GM10847 (cell line): ENCODE results near the gene RPL19.

Experiments used
- POLR2A ChIP-seq: IDR thresholded peaks from 2 replicates; pipeline ENCODE4 v1.6.1; 2011; ENCODE audit not compliant: insufficient read length; ENCODE audit errors: extremely low read depth

The RPL19 gene

DNA sequence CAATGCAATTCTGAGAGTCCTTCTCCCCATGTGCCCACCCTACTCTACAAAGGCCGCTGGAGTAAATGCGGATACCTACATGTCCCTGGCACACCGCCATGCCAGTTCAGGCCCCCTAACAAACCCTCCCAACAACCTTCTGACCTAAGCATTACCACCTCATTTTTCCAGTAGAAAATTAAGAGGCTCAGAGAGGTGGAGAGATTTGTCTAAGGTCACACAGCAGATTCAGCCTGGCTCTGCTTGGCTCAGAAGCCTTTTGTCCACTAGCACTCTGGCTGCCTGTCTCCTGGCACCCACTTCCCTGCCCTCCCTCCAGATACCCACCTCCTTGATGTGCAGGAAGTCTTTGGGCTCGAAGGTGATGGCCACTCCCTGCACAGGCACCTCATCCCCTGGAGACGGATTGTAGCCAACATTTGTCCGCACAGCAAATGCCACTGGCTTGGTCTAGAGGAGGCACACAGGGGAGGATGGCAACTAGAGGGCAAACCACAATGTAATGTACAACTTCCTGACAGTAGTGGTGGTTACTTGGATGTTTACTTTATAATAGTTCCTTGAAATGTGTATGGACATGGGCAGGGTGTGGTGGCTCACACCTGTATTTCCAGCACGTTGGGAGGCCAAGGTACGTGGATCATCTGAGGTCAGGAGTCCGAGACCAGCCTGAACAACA, 12.8 kb upstream of the RPL19 start:
- no peak for TF ChIP-seq POLR2A

DNA sequence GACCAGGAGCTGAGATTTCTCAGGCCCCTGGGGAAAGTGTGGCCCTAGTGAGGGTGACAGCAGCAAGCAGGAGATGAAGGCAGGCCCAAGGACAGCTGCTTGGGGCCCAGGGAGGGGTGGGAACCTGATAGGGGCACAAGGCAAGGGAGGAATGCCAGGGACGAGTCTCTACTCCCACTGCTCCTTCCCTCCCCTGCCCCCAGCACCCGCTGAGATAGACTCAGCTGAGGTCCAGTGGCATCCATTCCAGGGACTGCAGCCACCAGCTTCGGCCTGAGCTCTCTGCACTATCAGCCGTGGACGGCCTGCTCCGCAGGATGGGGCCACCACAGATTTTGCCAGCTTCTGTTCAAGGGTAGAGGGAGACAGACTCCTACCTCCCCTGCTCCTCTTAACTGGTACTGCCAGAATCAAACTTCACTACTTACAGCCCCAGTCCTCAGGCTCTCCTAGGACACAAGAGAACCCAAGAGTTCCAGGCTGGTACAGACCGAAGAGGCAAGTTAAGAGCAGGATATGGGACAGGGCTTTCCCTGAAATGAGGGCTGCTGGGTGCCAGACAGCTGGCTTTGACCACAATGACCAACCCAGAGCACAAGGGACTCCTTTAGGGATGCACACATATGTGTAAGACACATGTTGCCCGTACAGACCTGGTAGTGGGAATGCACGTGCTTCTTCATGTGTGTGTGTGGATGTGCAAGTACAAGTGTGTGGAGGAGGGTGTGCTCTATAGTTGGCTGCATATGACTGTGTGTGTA, 8.2 kb upstream of the RPL19 start:
- no peak for TF ChIP-seq POLR2A

DNA sequence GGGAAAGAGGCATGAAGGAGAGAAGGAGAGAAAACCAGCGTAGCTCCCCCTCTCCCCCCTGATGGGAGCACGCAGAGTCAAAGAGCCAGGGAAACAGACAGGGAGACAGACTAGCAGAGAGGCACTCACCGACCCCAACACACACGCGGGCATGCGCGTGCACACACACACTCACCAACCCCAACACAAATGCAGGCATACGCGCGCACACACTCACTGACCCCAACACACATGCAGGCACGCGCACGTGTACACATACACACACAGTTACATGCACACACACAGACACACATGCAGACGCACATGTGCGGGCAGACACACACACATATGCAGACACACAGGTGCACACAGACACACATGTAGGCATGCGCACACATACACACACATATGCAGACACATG, 7.2 kb upstream of the RPL19 start:
- TF ChIP-seq POLR2A: no peak

DNA sequence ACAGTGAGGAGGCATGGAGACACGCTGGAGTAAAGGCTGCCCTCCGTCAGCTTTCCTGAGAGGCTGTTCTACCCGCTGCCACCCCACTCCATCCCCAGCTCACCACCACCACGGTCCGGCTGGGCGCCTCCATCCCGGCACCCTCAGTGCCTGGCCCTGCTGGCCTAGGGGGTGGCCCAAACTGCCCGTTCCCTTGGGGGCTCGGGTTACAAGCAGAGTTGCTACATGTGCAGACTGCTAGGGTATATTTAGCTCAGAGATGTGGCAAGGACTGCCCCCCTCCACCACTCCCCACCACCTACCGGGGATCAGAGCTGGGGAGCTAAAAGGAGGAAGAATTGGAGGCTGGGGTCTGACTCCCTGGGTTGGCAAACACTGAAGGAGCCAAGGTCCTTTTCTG, 6.7 kb upstream of the RPL19 start:
- no peak for TF ChIP-seq POLR2A

DNA sequence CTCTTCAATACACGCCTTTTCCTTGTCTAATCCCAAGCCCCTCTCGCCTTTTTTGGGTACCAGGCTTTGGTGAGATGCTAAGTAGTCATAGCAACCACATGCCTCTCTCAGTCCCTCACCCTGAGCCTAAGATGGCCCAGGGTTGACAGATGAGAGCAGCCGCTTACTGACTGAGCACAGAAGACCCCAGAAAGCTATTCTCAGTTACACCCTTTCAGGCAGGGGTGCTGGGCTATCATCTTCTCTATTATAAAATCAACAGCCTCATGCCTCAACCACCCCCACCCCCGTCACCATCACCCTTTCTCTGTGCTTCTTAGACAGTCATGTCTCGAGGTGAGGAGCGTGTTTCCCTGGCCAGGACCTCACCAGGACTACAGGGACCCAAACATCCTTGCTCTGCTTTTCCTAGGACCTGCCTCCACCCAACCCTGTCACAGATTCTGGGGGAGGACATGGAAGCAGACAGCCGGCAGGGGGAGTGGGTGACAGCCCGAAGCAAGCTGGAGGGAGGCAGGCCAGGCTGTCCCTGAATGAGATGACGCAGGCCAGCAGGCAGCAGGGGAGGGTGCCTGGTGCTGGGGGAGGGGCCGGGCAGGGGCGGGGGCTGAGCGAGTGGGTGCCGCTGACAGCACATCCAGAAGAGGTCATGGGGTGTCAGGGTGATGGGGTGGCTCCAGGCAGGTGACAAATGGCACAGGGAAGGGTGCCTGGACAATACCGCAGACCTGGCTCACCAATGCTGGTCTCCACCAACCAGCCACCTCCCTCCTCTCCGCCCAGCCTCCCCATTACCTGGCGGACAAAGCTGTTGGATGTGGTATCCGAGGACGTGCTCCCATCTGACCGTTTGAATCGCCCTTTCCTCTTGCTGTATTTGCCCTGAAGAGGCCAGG, 5.7 kb upstream of the RPL19 start:
- TF ChIP-seq POLR2A: no peak

DNA sequence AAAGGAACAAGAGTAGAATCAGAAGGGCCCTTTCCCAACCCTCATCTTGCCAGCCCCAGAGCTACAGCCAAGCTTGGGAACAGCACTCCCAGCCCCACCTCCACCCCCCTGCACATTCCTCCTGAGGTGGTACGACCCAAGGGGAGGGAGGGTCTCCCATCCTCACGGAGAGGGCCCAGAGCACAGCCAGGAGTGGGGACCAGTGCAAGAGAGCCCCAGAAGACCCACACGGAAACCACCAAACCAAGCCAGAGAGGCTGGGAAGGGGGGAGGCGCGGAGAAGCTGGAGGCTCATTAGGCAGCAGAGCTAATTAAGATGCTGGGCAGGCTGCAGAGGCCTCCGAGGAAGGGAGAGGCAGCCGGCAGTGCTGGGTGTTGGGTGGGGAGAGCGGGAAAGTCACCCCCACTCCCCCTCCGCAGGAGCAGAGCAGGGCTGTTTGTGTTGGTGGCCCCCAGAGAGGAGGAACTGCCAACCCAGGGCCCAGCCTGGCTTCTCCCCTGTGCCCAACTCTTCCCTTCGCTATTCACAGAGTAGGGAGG, 5.0 kb upstream of the RPL19 start:
- TF ChIP-seq POLR2A: no peak

DNA sequence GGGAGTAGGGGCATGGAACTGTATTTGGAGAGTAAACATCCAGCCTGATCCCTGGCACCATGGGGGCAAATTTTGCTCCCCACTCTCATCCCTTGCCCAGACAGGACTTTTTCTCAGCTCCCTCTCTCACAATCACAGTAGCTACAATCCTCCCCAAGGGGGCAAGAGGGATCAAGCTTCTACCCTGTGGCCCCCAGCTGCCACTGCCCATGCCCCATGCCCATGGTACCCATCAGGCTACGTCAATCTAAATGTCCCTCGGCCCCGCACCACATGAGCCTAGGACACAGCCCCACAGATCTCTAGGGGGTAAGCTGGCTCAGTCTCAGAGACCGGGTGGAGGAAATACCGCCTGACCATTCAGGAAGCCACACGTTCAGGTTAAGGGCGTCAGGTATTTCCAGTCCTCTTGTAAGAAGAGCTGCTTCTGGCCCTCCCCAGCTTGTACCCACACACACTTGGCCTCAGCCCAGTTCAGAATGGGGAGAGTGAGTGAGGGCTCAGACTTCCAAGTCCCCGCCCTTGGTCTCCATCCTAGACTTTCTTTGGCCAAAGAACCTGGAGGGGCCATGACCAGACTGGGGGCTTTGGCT, 4.4 kb upstream of the RPL19 start:
- no peak for TF ChIP-seq POLR2A

DNA sequence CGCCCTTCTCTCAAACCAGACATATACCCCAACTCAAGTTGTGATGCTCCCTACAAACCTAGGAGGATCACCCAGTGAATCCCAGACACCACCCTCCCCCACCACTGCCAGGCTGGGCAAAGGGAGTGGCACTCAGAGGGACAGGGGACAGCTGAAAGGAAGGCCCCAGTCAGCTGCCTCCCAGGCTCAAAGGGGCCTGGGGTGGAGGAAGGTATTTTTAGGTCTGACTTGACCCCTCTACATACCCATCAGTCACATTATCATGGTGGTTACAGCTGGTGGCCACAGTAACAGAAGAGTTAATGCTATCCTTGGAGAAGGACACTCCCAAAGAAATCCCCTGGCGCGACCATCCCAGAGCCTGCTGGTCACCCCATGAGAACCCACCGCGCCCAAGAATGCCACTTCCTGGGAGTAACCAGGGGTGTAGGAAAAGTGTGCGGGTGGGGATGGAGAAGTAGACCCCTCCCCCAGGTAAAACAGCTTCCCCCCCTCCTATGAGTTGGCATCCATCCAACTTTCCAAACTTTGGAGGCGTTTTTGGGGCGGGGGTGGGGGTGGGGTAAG, 3.8 kb upstream of the RPL19 start:
- no peak for TF ChIP-seq POLR2A

DNA sequence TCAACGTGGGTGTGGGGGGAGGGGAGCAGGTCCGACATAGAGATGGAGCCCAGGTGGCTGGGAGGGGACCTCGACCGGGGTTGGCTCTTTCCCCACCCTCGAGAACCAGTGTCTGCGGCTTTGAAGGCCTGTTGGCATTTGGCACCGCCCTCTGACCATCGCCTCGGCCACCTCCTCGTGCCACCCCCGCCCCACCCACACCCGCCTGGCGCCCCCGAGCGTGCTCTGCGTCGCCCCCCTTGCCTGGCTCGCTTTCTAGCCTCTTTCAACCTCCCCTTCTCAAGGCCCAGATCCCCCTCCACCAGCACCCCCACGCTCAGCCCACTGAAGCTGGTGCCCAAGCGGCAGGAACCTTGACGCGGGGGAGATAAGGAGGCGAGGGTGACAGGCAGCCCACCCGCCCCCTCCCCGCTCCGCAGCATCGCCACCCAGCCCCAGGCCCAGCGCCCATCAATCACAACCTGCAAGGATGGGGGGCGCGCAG, 3.2 kb upstream of the RPL19 start:
- no peak for TF ChIP-seq POLR2A

DNA sequence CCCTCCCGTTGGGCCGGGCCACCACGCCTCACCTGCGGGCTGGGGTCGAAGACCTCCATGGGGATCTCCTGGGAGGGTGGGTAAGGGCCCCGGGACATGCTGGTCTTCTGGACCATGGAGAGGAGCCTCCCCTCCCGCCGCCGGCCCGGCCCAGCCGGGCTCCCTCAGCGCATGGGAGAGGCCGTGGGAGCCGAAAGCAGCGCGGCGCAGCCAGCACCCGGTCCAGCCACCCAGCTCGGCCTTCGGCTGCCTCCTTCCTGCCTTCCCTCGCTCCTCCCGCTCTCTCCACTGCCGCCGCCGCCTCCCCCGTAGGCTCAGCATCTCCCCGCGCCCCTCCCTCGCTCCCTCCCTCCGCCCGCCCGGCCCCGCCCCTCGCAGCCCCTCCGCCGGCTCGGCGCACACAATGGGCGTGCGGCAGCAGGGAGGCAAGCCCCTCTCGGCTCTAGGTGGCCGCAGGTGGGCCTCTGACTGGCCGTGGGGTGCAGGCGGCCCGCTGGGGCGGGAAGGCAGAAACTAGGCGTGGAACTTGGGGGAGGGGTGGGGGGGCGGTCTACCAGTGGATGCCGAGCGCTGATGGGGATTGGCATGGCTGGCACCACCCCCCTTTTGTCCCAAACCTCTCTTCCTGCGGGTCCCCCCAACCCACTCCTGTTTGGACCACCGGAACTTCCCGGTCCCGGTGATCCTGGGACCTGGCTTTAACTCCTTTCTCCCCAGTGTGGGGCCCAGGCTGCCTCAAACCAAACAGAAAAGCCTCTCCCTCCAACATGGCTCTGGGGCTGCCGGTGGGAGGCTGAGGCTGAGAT, 2.5 kb upstream of the RPL19 start, which contains the start of gene CACNB1:
CACNB1 (minus strand) TSS at position 290 of the 806 bp plus-strand sequence; CDS start at position 116, 174 bp downstream.
- peak; percentile 47 for TF ChIP-seq POLR2A

DNA sequence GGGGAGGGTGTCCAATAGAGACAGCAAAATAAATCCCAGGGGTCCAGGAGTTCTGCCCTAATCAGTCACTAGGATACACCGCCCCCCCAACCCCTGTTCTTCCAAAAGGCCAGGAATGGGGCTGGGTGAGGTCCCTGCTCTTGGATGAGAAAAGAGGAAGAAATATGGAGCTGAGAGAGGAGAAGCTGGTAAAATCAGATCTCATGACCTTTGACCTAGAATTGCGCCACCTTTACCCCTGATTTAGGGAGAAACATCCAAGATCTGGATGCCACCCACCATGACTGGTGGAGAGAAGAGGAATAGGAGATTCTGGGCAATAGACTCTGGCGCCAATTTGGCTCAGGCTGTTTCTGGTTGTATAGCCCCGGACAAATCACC, 1.9 kb upstream of the RPL19 start:
- no peak for TF ChIP-seq POLR2A

DNA sequence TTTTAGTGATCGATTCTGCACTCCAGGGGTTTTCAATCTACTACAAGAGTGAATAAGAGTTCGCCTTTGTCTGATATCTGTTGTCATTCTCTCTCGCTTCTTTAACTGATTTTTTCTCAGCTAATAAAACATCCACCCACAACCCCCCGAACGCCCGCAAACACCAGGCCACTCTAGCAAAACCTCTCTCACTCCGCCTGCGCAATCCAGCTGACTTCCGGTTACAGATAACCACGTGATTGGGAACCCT, 338 bp upstream of the RPL19 start:
- no peak for TF ChIP-seq POLR2A

DNA sequence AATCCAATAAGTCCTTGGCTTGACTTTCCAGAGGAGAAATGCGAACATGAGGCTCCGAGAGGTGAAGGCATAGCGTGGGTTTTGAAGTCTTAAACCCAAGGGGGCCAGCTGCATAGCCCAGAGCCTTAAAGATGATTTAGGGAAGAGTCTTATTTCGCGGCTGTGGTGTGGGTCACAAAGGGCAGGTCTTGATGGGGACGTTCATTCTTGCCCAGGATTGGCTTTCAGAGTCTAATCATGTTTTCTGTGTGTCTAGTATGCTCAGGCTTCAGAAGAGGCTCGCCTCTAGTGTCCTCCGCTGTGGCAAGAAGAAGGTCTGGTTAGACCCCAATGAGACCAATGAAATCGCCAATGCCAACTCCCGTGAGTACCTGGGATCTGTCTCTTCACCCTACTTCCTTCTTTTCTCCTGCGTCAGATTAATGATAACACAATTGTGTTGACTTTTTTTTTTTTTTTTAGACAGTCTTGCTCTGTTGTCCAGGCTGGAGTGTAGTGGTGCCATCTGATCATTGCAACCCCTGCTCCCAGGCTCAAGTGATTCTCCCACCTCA, 951 bp downstream of the RPL19 start:
- no peak for TF ChIP-seq POLR2A

DNA sequence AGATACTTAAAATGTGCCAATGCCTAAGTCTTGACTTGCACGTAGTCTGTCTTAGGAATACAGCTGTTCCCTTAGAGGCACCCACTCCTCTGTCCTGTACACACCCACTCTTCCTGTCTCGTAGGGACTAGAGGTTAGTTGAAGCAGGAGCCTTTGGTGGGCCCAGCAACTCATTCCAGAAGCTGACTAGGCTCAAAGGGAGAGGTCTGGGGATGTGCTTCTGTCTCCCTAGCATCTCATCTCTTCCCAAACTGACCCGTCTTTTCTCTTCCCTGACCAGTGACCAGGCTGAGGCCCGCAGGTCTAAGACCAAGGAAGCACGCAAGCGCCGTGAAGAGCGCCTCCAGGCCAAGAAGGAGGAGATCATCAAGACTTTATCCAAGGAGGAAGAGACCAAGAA, 4.2 kb downstream of the RPL19 start:
- no peak for TF ChIP-seq POLR2A
